TTC549 (cell line): ENCODE results near the gene RMND5A.
"Not testable (repeated sequence)": the region's sequence is repeated elsewhere in the genome, so short reads cannot be mapped to it uniquely, and the experiment has no call there.

Experiments
- FAIRE-seq: peaks from 2 replicates; lab custom pipeline; 2012; peaks lifted over from hg19 to GRCh38; lab: Jason Lieb, UNC

Gene RMND5A

GRCh38 chr2:86719637-86720539 lies at the start of gene RMND5A:
TSS of gene RMND5A (plus strand) at chr2:86720291. CDS start at chr2:86720668, 377 bp downstream.
- peak; percentile 95 for FAIRE-seq

GRCh38 chr2:86671337-86671981 lies 48.6 kb upstream of the RMND5A start:
- FAIRE-seq, result no peak

- FAIRE-seq, result no peak
These were observed 48.0 kb upstream of the RMND5A start for GRCh38 chr2:86672027-86672545.

DNA sequence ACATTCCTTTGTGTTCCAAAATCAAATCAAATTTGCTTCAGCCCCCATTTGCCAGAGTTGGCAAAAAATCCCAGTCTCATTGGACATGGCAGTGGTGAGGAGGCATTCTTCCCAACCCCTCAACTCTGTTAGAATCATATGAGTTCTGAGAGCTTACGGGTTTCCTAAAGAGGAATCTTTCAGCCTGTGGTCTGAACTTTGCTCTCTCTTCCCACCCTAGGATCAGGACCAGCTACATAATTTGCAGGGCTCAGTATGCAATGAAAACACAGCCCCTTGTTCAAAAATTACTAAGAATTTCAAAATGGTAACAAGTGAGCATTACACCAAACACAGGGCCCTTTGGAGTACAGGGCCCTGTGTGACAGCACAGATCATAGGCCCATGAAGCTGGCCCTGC lies 47.1 kb upstream of the RMND5A start:
- FAIRE-seq, result no peak

DNA sequence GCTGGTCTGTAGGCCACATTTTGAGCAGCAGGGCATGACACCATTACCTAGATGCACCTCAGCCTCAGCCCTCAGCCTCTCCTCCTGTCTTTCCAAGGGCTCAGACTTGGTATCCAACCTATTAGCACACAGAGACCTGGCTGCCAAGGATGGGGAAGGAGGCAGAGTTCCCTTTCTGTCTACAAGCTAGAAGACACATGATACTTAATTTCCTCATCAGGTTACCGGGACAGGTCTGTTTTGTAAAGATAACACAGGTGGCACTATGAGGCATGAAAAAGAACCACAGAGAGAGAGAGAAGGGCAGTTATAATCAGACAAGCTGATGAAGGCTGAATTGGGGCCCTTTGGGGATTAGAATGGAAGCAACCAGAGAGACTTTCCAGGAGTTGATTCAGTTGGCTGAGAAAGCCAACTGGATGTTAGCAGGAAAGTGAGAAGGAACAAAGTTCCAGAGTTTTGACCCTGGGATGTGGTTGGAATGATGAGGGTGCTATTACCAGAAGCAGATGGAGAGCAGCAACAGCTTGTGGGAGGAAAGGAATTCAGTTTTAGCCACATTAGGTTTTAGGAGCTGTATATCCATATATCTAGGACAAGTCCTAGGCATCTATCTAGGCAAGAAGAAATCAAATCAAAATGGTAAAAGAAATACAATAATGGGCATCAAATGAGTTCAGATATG lies 46.0 kb upstream of the RMND5A start:
- no peak for FAIRE-seq

DNA sequence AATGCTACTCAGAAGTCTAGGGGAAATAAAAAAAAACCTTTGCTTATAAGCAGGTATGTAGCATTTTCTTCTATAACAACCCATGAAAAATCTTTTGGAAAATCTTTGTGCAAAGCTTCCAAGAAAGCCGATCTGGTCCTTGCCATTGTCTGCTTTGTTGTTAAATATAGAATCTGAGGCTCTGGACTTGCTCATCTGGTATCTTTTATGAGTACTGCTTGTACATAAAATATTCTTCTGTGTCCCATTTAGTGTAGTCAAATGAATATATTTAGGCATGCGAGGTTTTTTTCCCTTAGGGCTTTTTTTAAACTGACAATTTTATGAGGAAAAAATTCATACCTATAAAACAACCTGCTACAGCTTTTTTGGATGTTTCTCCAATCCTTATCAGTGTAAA lies 45.0 kb upstream of the RMND5A start:
- FAIRE-seq, result no peak

- FAIRE-seq, result no peak
These were observed 44.5 kb upstream of the RMND5A start for GRCh38 chr2:86675511-86676015.

DNA sequence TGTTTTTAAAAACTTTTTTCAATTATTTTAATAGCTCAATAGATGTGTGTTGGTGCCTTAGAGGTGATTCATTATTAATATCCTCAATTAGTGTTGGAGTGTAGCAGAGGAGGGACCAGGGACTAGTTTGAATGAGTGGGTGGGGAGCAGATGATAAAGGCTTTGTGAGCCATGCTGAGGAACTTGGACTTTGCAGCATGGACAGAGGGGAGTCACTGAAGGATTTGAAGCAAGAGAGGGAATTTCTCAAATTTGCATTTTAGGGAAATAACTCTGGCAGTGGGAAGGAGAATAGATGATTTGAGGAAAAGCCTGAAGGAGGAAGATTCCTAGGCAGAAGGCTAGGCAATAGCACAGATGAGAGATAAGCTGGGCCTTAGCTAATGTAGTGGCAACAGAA lies 42.3 kb upstream of the RMND5A start:
- FAIRE-seq, result no peak

DNA sequence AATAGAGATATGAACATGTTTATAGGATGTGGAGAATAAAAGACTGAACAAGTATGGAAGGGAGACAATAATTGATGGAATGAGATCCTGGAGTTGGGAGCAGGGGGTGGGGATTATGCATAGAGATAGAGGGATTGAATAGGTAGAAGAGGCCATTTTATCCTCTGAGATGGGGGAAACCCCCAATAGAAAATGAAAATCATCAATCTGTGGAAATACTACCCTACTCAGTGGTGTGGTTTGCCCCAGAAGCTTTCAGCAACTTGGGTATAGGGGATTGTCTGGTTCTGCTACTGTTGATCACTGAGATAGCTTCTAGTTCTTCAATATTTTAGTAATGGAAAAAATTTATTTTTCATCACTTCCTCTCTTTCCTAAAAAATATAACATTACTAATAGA lies 41.1 kb upstream of the RMND5A start:
- no peak for FAIRE-seq

- no peak for FAIRE-seq
These were observed 34.7 kb upstream of the RMND5A start for GRCh38 chr2:86685351-86685750.

GRCh38 chr2:86686460-86686859 lies 33.6 kb upstream of the RMND5A start:
- FAIRE-seq, result no peak

GRCh38 chr2:86686905-86687304 lies 33.2 kb upstream of the RMND5A start:
- FAIRE-seq, result no peak

GRCh38 chr2:86695053-86695691 lies 24.9 kb upstream of the RMND5A start:
- no peak for FAIRE-seq

- FAIRE-seq, result no peak
These were observed 22.5 kb upstream of the RMND5A start for GRCh38 chr2:86697551-86698104.

DNA sequence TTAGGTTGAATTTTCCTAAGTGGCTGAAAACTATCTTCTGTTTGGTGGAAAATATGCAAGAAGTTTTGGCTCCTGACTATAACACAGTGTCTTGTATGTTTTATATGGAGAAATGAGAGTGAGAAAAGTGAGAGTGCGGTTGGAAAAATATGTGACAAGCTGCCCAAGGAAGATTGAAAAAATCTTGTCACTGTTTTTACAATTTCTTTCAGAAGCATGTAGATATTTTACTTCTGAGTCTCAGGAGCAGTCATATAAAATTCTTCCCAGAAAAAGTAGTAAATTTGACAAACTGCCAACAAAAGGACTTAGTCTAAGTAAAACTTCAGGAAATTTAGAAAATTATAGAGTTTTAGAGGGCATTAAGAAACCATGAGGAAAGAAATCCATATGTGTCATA lies 19.4 kb upstream of the RMND5A start:
- FAIRE-seq, result no peak

GRCh38 chr2:86703704-86704361 lies 16.3 kb upstream of the RMND5A start:
- FAIRE-seq, result no peak

DNA sequence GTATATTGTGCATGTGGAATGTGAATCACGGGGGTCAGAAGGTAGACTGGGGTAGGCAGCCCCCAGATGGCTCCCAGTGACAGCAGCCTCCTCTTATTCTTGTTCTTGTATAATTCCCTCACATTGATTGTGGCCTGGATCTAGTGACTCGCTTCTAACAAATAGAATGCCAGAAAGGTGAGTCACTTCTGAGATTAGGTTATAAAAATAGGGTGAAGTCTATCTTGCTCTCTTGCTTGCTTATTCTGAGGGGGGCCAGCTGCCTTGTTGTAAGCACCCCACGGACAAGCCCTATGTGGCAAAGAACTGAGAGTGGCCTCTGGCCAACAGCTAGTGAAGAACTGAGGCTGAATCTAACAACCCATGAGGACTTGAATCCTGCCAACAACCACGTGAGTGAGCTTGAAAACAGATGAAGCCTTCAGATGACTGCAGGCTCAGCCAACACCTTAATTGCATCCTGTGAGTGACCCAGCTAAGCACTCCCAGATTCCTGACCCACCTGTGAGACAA lies 15.6 kb upstream of the RMND5A start:
- no peak for FAIRE-seq

DNA sequence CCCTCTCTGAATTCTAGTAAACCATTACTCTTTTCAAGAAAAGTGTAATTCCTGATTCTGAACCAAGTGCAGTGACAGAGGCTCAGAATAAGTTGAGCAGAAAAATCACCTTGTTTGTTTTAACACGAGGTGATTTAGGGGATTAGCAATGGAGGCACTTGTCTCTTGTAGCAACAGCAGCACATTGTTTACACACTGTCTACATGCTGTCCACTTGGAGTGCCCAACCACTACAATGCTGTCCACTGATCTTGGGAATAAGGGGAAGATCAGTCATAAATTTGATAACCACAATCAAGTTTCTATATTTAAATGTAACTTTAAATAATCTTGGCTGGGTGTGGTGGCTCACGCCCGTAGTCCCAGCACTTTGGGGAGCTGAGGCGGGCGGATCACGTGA lies 13.9 kb upstream of the RMND5A start:
- no peak for FAIRE-seq

GRCh38 chr2:86706935-86707334 lies 13.2 kb upstream of the RMND5A start:
- FAIRE-seq, result no peak

GRCh38 chr2:86708126-86708525 lies 12.0 kb upstream of the RMND5A start:
- FAIRE-seq, result not testable (repeated sequence)

- FAIRE-seq, result not testable (repeated sequence)
These were observed 5.4 kb upstream of the RMND5A start for GRCh38 chr2:86714579-86715173.
